LoVo (cell line): ENCODE results near the gene CYP2A13.
A peak's percentile ranks its signal among the peaks of the same experiment; 100 is the strongest.
"Not testable (repeated sequence)": the region's sequence is repeated elsewhere in the genome, so short reads cannot be mapped to it uniquely, and the experiment has no call there.

Experiments used
- DNase-seq: peaks from one replicate; pipeline ENCODE4 v3.0.0-alpha.2; 2016; ENCODE audit warnings: low spot score

CYP2A13 gene

GRCh38 chr19:41120929-41121911, 33.0 kb downstream of the CYP2A13 start:
- not testable (repeated sequence) for DNase-seq

- DNase-seq, result not testable (repeated sequence)
Observed at GRCh38 chr19:41122846-41123245, 34.6 kb downstream of the CYP2A13 start.

GRCh38 chr19:41123716-41124294, 35.6 kb downstream of the CYP2A13 start:
- no peak for DNase-seq

- DNase-seq, result not testable (repeated sequence)
Observed at GRCh38 chr19:41126765-41127203, 38.5 kb downstream of the CYP2A13 start.

- DNase-seq, result not testable (repeated sequence)
Observed at GRCh38 chr19:41127362-41127761, 39.1 kb downstream of the CYP2A13 start.

- DNase-seq, result peak; percentile 77
Observed at GRCh38 chr19:41127801-41128300, 39.6 kb downstream of the CYP2A13 start.

GRCh38 chr19:41128692-41129091, 40.4 kb downstream of the CYP2A13 start:
- DNase-seq, result no peak

GRCh38 chr19:41131186-41131585, 42.9 kb downstream of the CYP2A13 start:
- DNase-seq, result no peak

- no peak for DNase-seq
Observed at GRCh38 chr19:41133260-41133659, 45.0 kb downstream of the CYP2A13 start.

GRCh38 chr19:41134616-41135015, 46.4 kb downstream of the CYP2A13 start:
- DNase-seq, result no peak

GRCh38 chr19:41135390-41136384, 47.4 kb downstream of the CYP2A13 start:
- DNase-seq, result not testable (repeated sequence)

GRCh38 chr19:41136636-41137455, 48.6 kb downstream of the CYP2A13 start:
- no peak for DNase-seq

GRCh38 chr19:41144403-41144802, 56.2 kb downstream of the CYP2A13 start:
- DNase-seq, result peak; percentile 85
